ENCODE results near the gene PERCC1.
"Not testable (repeated sequence)": the region's sequence is repeated elsewhere in the genome, so short reads cannot be mapped to it uniquely, and the experiment has no call there.

Gene PERCC1

GRCh38 chr16:1451702-1452392 lies 21.0 kb downstream of the PERCC1 start:
- DNase-seq: no peak

GRCh38 chr16:1452530-1452929 lies 21.7 kb downstream of the PERCC1 start:
- no peak for DNase-seq

GRCh38 chr16:1453316-1453715 lies 22.4 kb downstream of the PERCC1 start:
- no peak for DNase-seq

GRCh38 chr16:1454561-1454960 lies 23.7 kb downstream of the PERCC1 start:
- DNase-seq: no peak

GRCh38 chr16:1455190-1456171 lies 24.6 kb downstream of the PERCC1 start:
- peak in 1 of 5 donors; percentile 10 for DNase-seq

GRCh38 chr16:1456951-1457350 lies 26.1 kb downstream of the PERCC1 start:
- peak in 1 of 5 donors; percentile 6 for DNase-seq

- DNase-seq: peak in 1 of 5 donors; percentile 6
Observed at GRCh38 chr16:1457489-1458245, 26.8 kb downstream of the PERCC1 start.

GRCh38 chr16:1458336-1458976 lies 27.6 kb downstream of the PERCC1 start:
- no peak for DNase-seq

GRCh38 chr16:1458977-1459341 lies 28.1 kb downstream of the PERCC1 start:
- no peak for DNase-seq

- DNase-seq: no peak
Observed at GRCh38 chr16:1459967-1460366, 29.1 kb downstream of the PERCC1 start.

- DNase-seq: no peak
Observed at GRCh38 chr16:1460602-1461138, 29.8 kb downstream of the PERCC1 start.

- no peak for DNase-seq
Observed at GRCh38 chr16:1461146-1461545, 30.3 kb downstream of the PERCC1 start.

GRCh38 chr16:1464196-1464893 lies 33.5 kb downstream of the PERCC1 start:
- peak in 1 of 5 donors; percentile 8 for DNase-seq

GRCh38 chr16:1464894-1465566 lies 34.2 kb downstream of the PERCC1 start:
- DNase-seq: peak in 1 of 5 donors; percentile 7

- DNase-seq: peak in 1 of 5 donors; percentile 10
Observed at GRCh38 chr16:1465567-1465915, 34.7 kb downstream of the PERCC1 start.

- DNase-seq: peak in 1 of 5 donors; percentile 5
Observed at GRCh38 chr16:1466054-1466453, 35.2 kb downstream of the PERCC1 start.

- DNase-seq: no peak
Observed at GRCh38 chr16:1466968-1467521, 36.2 kb downstream of the PERCC1 start.

- DNase-seq: no peak
Observed at GRCh38 chr16:1468426-1468810, 37.5 kb downstream of the PERCC1 start.

GRCh38 chr16:1469141-1469540 lies 38.3 kb downstream of the PERCC1 start:
- DNase-seq: not testable (repeated sequence)

- no peak for DNase-seq
Observed at GRCh38 chr16:1469693-1470201, 38.9 kb downstream of the PERCC1 start.

All from T-helper 1 cell (primary cell).